ENCODE data around the gene PPP4C. TPM values are rescaled to one million over a fixed set of nuclear protein-coding genes. Genes with fewer than 3 reads are reported as not detected.

PPP4C gene
- total RNA-seq, 1 donor from 2014 or later, result 68.9 TPM

GRCh38 chr16:30092373-30093010 is 16.7 kb downstream of the PPP4C start:
- DNase-seq (peak; percentile 93), ATAC-seq (peak; percentile 75 to 85)
- peak overlapping the region; percentile 72 for H3K4me3 ChIP-seq
- peak overlapping the region; percentile 86 for H3K27ac ChIP-seq
- H3K9me3 ChIP-seq, result peaks cover 9% of the 10 kb centered on the region
- peak; percentile 76 for TF ChIP-seq CTCF (IDR thresholded peaks at IDR 0.05)
- H3K4me1 ChIP-seq, result peaks cover 62% of the 10 kb centered on the region
- intact Hi-C loops (cut with DNase I), result no loop called here
- H3K27me3 ChIP-seq (ENCODE audit: low read depth), result no peaks in the 10 kb centered on the region
- H3K36me3 ChIP-seq, result peaks cover 20% of the 10 kb centered on the region

GRCh38 chr16:30094541-30095165 is 18.9 kb downstream of the PPP4C start:
- H3K36me3 ChIP-seq, result peaks cover 20% of the 10 kb centered on the region
- intact Hi-C loops (cut with DNase I), result no loop called here
- H3K27ac ChIP-seq, result peak overlapping the region; percentile 94
- no peaks in the 10 kb centered on the region for H3K27me3 ChIP-seq (ENCODE audit: low read depth)
- peak overlapping the region; percentile 86 for H3K4me3 ChIP-seq
- TF ChIP-seq CTCF (IDR thresholded peaks at IDR 0.05), result no peak
- H3K9me3 ChIP-seq, result peaks cover 19% of the 10 kb centered on the region
- H3K4me1 ChIP-seq, result peaks cover 62% of the 10 kb centered on the region
- no peak for DNase-seq
- no peak for ATAC-seq

- intact Hi-C loops (cut with DNase I), result no loop called here
- Histone ChIP-seq H3K27ac (peak overlapping the region; percentile 94), H3K9me3 (peaks cover 19% of the 10 kb centered on the region), H3K4me3 (peak overlapping the region; percentile 86), H3K27me3 (ENCODE audit: low read depth) (no peaks in the 10 kb centered on the region), H3K36me3 (peaks cover 20% of the 10 kb centered on the region), H3K4me1 (peaks cover 56% of the 10 kb centered on the region)
- no peak for ATAC-seq
- DNase-seq, result peak; percentile 65
- no peak for TF ChIP-seq CTCF (IDR thresholded peaks at IDR 0.05)
Observed at GRCh38 chr16:30095166-30096078, 19.6 kb downstream of the PPP4C start.

GRCh38 chr16:30096105-30096861 is 20.5 kb downstream of the PPP4C start, which contains the start of gene YPEL3:
Gene YPEL3, minus strand, starts transcription at chr16:30096213. Its CDS starts 731 bp downstream, at chr16:30095482.
- peaks cover 47% of the 10 kb centered on the region for H3K4me1 ChIP-seq
- H3K36me3 ChIP-seq, result peaks cover 20% of the 10 kb centered on the region
- H3K27me3 ChIP-seq (ENCODE audit: low read depth), result no peaks in the 10 kb centered on the region
- no peak for TF ChIP-seq CTCF (IDR thresholded peaks at IDR 0.05)
- ATAC-seq (peak; percentile 76 to 79), DNase-seq (peak; percentile 96)
- H3K4me3 ChIP-seq, result peak within 1 kb of the TSS; percentile 86
- H3K27ac ChIP-seq, result peak within 1 kb of the TSS; percentile 94
- H3K9me3 ChIP-seq, result peaks cover 19% of the 10 kb centered on the region
- intact Hi-C loops (cut with DNase I), result no loop called here
